Breast epithelium (tissue), 4 donors: Measurements from ENCODE around the gene PNMT. TPM values are rescaled to one million over a fixed set of nuclear protein-coding genes. Genes with fewer than 3 reads are reported as not detected.

Experiments used
- DNase-seq, 2 donors: peaks; one replicate each; pipeline ENCODE4 v3.0.0-alpha.2; 2019; ENCODE audit warnings: low spot score in 2 of 2
- H3K27ac ChIP-seq, 2 donors: fragments of 200-600 bp; sonication (generic) in 1 of 2; one replicate each; pipeline ENCODE4 v1.5.1; 2016 to 2019; ENCODE audit warnings: mild to moderate bottlenecking in 1 of 2
- H3K27me3 ChIP-seq, 2 donors: fragments of 200-600 bp; sonication (generic) in 1 of 2; one replicate each; pipeline versions ENCODE4 v1.5.1 to v1.6.0; 2017 to 2019; ENCODE audit warnings: control low read depth in 1 of 2, mild to moderate bottlenecking in 1 of 2
- H3K36me3 ChIP-seq: fragments of 200-600 bp; one replicate; pipeline ENCODE4 v1.5.1; 2019
- H3K4me1 ChIP-seq, 2 donors: fragments of 200-600 bp; sonication (generic); one replicate each; pipeline ENCODE4 v1.5.1; 2016 to 2019; ENCODE audit warnings: control low read depth in 1 of 2
- H3K4me3 ChIP-seq, 3 donors: fragments of 200-600 bp; sonication (generic); 1 replicate in 2 of 3; 2 replicates in 1 of 3; pipeline ENCODE4 v1.5.1; 2016 to 2019; ENCODE audit warnings: mild to moderate bottlenecking in 3 of 3, moderate library complexity in 2 of 3
- H3K9me3 ChIP-seq, 2 donors: fragments of 200-600 bp; sonication (generic) in 1 of 2; one replicate each; pipeline ENCODE4 v1.5.1; 2016 to 2019; ENCODE audit warnings: control low read depth in 1 of 2
- CTCF ChIP-seq, 3 donors: fragments of 450-650 bp; IDR thresholded peaks; one replicate each; pipeline ENCODE4 v1.5.1; 2016 to 2017; ENCODE audit warnings: antibody characterized with exemption in 3 of 3, mild to moderate bottlenecking in 3 of 3, moderate library complexity in 3 of 3
- POLR2A ChIP-seq: fragments of 450-650 bp; IDR thresholded peaks from one replicate; pipeline ENCODE4 v1.6.1; 2016; ENCODE audit warnings: antibody characterized with exemption, mild to moderate bottlenecking, moderate library complexity
- POLR2AphosphoS5 ChIP-seq, 3 donors: sonication (generic); formaldehyde crosslinking; IDR thresholded peaks; one replicate each; pipeline ENCODE4 v1.6.1; 2017; ENCODE audit warnings: antibody characterized with exemption in 3 of 3
- intact Hi-C: fragments of 100-400 bp; cut with DNase I; formaldehyde crosslinking; loops from one replicate; pipeline ENCODE4 v1.15.1; 2023; ENCODE audit warnings: low total_unique reads
- total RNA-seq, 3 donors: library from RNA; depleted of rRNA; stranded (reverse); fragments of >200 nt; gene quantifications; one replicate each; pipeline ENCODE4 v1.1.0, GENCODE V29; 2016

The PNMT gene
- total RNA-seq, 3 donors from 2014 or later, result 1.6 to 9.5 (median 5.1) TPM

GRCh38 chr17:39642291-39643074 lies 25.8 kb upstream of the PNMT start:
- no peak overlapping the region for H3K4me3 ChIP-seq
- peaks cover 6 to 12% of the 10 kb centered on the region in 2 donors for H3K4me1 ChIP-seq
- no peak for TF ChIP-seq POLR2A
- TF ChIP-seq CTCF (IDR thresholded peaks at IDR 0.05), result no peak
- no peak for TF ChIP-seq POLR2AphosphoS5 (IDR thresholded peaks at IDR 0.05)
- no peaks in the 10 kb centered on the region for H3K27me3 ChIP-seq
- no peak for DNase-seq
- no peaks in the 10 kb centered on the region for H3K36me3 ChIP-seq
- no peaks in the 10 kb centered on the region for H3K9me3 ChIP-seq
- H3K27ac ChIP-seq, result no peak overlapping the region
- intact Hi-C loops, result no loop called here

- no peaks in the 10 kb centered on the region for H3K9me3 ChIP-seq
- intact Hi-C loops, result no loop called here
- H3K27me3 ChIP-seq, result no peaks in the 10 kb centered on the region
- DNase-seq, result no peak
- H3K27ac ChIP-seq, result no peak overlapping the region
- peaks cover 5 to 6% of the 10 kb centered on the region in 2 donors for H3K4me1 ChIP-seq
- H3K36me3 ChIP-seq, result no peaks in the 10 kb centered on the region
- H3K4me3 ChIP-seq, result no peak overlapping the region
- TF ChIP-seq CTCF (IDR thresholded peaks at IDR 0.05), result no peak
- TF ChIP-seq POLR2A, result no peak
- no peak for TF ChIP-seq POLR2AphosphoS5 (IDR thresholded peaks at IDR 0.05)
Measured at GRCh38 chr17:39643271-39643670, 25.0 kb upstream of the PNMT start.

- H3K9me3 ChIP-seq, result no peaks in the 10 kb centered on the region
- DNase-seq, result no peak
- H3K4me3 ChIP-seq, result no peak overlapping the region
- H3K36me3 ChIP-seq, result no peaks in the 10 kb centered on the region
- TF ChIP-seq CTCF (IDR thresholded peaks at IDR 0.05) (no peak), POLR2AphosphoS5 (IDR thresholded peaks at IDR 0.05) (no peak), POLR2A (no peak)
- no peaks in the 10 kb centered on the region for H3K27me3 ChIP-seq
- intact Hi-C loops, result no loop called here
- no peaks in the 10 kb centered on the region for H3K4me1 ChIP-seq
- H3K27ac ChIP-seq, result no peak overlapping the region
Measured at GRCh38 chr17:39647256-39647655, 21.0 kb upstream of the PNMT start.

- no peak overlapping the region for H3K27ac ChIP-seq
- no peaks in the 10 kb centered on the region for H3K27me3 ChIP-seq
- no peak for TF ChIP-seq POLR2AphosphoS5 (IDR thresholded peaks at IDR 0.05)
- no peak for TF ChIP-seq CTCF (IDR thresholded peaks at IDR 0.05)
- no peak for TF ChIP-seq POLR2A
- DNase-seq, result no peak
- H3K4me1 ChIP-seq, result no peaks in the 10 kb centered on the region
- intact Hi-C loops, result no loop called here
- H3K4me3 ChIP-seq, result no peak overlapping the region
- H3K36me3 ChIP-seq, result no peaks in the 10 kb centered on the region
- no peaks in the 10 kb centered on the region for H3K9me3 ChIP-seq
Measured at GRCh38 chr17:39648616-39649366, 19.5 kb upstream of the PNMT start.

GRCh38 chr17:39650121-39650579 lies 18.1 kb upstream of the PNMT start:
- Histone ChIP-seq H3K36me3 (no peaks in the 10 kb centered on the region), H3K27me3 (no peaks in the 10 kb centered on the region), H3K27ac (no peak overlapping the region), H3K4me3 (no peak overlapping the region), H3K9me3 (no peaks in the 10 kb centered on the region), H3K4me1 (no peaks in the 10 kb centered on the region)
- intact Hi-C loops, result no loop called here
- no peak for DNase-seq
- no peak for TF ChIP-seq POLR2AphosphoS5 (IDR thresholded peaks at IDR 0.05)
- TF ChIP-seq POLR2A, result no peak
- TF ChIP-seq CTCF (IDR thresholded peaks at IDR 0.05), result no peak
